GM12892 (cell line): ENCODE data around the gene PAN3.

Experiments used
- POLR2A ChIP-seq: IDR thresholded peaks from 2 replicates; pipeline ENCODE4 v1.6.1; 2011; ENCODE audit warnings: low read depth, low read length, control low read depth
- POLR2AphosphoS5 ChIP-seq: IDR thresholded peaks from 2 replicates; pipeline ENCODE4 v1.6.1; 2011; ENCODE audit warnings: low read depth, low read length, control low read depth
- TAF1 ChIP-seq: IDR thresholded peaks from 2 replicates; pipeline ENCODE4 v1.6.1; 2011; ENCODE audit warnings: low read depth, mild to moderate bottlenecking, control low read depth, low read length, borderline replicate concordance

DNA sequence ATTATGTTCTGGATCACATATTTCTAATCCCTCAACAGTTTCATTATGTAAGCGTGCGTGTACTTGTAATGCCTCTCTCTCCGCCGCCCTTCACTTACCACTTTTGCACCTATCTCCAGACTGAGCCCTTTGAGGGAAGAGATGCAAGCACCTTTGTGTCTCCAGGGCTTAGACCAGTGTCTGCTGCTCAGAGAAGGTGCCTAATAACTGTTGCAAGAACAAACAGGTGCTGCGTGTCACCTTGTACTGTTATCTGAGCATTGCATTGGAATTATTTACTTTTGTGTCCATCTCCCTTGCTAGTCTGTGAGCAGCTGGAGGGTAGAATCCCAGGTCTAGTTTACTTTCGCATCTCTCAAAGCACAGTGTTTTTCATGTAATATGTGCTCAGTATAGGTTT is 200.4 kb downstream of the PAN3 start:
- TF ChIP-seq TAF1: no peak
- no peak for TF ChIP-seq POLR2AphosphoS5
- no peak for TF ChIP-seq POLR2A
